OCI-LY1 (cell line): ENCODE results near the gene P2RX6.

Source experiments
- EZH2 ChIP-seq: fragments of 200-600 bp; sonication (generic), shearing (Covaris generic); IDR thresholded peaks from 2 replicates; pipeline ENCODE4 v1.8.0; 2017; ENCODE audit warnings: borderline replicate concordance, mixed run types, mild to moderate bottlenecking, antibody characterized with exemption, low read length, moderate library complexity, mixed read lengths
- TF ChIP-seq, protein P1 (sequence below): fragments of 200-600 bp; sonication (generic), shearing (Covaris generic); IDR thresholded peaks from 2 replicates; pipeline ENCODE4 v1.5.1; 2017; ENCODE audit warnings: mild to moderate bottlenecking, antibody characterized with exemption, low read length, moderate library complexity, mixed read lengths

DNA sequence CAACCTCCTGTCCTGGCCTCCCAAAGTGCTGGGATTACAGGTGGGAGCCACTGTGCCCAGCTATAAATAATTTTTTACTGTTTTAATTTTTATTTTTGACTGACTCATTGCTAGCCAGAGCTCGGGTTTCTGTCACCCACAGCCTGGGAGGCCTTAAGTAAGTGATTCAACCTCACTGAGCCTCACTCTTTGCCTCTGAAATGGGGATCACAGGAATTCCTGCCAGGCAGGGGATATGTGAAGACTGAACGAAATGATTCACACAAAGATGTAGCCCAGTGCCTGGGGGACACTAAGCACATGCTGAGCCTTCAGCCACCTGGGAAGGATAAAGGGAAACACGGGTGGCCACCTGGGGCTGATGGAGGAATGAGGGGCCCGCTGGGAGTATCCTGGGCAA lies 27.0 kb downstream of the P2RX6 start:
- TF ChIP-seq, protein P1, sequence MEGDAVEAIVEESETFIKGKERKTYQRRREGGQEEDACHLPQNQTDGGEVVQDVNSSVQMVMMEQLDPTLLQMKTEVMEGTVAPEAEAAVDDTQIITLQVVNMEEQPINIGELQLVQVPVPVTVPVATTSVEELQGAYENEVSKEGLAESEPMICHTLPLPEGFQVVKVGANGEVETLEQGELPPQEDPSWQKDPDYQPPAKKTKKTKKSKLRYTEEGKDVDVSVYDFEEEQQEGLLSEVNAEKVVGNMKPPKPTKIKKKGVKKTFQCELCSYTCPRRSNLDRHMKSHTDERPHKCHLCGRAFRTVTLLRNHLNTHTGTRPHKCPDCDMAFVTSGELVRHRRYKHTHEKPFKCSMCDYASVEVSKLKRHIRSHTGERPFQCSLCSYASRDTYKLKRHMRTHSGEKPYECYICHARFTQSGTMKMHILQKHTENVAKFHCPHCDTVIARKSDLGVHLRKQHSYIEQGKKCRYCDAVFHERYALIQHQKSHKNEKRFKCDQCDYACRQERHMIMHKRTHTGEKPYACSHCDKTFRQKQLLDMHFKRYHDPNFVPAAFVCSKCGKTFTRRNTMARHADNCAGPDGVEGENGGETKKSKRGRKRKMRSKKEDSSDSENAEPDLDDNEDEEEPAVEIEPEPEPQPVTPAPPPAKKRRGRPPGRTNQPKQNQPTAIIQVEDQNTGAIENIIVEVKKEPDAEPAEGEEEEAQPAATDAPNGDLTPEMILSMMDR, result no peak
- TF ChIP-seq EZH2, result no peak
